Measurements from ENCODE around the gene FOXP1.

Gene FOXP1

GRCh38 chr3:71080517-71081083, 502.9 kb downstream of the FOXP1 start:
- Histone ChIP-seq H3K4me1 (ENCODE audit: insufficient read depth, low read length) (peaks cover 52% of the 10 kb centered on the region), H3K9me3 (ENCODE audit: low read length) (no peaks in the 10 kb centered on the region), H3K27ac (ENCODE audit: low read depth, low read length) (no peak overlapping the region), H3K4me3 (ENCODE audit: low read depth in 1 of 2, low read length in 2 of 2) (no peak overlapping the region), H3K36me3 (ENCODE audit: insufficient read depth, low read length) (no peaks in the 10 kb centered on the region), H3K9ac (ENCODE audit: low read length) (no peak overlapping the region), H3K27me3 (ENCODE audit: control insufficient read depth in 1 of 2, insufficient read depth in 2 of 2, low read length in 2 of 2) (no peaks in the 10 kb centered on the region)

GRCh38 chr3:71078723-71079525, 504.6 kb downstream of the FOXP1 start:
- no peaks in the 10 kb centered on the region for H3K9me3 ChIP-seq (ENCODE audit: low read length)

GRCh38 chr3:71078199-71078598, 505.3 kb downstream of the FOXP1 start:
- Histone ChIP-seq H3K9me3 (ENCODE audit: low read length) (no peaks in the 10 kb centered on the region), H3K36me3 (ENCODE audit: insufficient read depth, low read length) (no peaks in the 10 kb centered on the region), H3K27ac (ENCODE audit: low read depth, low read length) (no peak overlapping the region), H3K27me3 (ENCODE audit: control insufficient read depth in 1 of 2, insufficient read depth in 2 of 2, low read length in 2 of 2) (no peaks in the 10 kb centered on the region), H3K4me3 (ENCODE audit: low read depth in 1 of 2, low read length in 2 of 2) (no peak overlapping the region), H3K9ac (ENCODE audit: low read length) (no peak overlapping the region), H3K4me1 (ENCODE audit: insufficient read depth, low read length) (peaks cover 64% of the 10 kb centered on the region)

More at GRCh38 chr3:71078723-71079525, 504.6 kb downstream of the FOXP1 start:
- Histone ChIP-seq H3K9ac (ENCODE audit: low read length) (no peak overlapping the region), H3K27ac (ENCODE audit: low read depth, low read length) (no peak overlapping the region), H3K36me3 (ENCODE audit: insufficient read depth, low read length) (no peaks in the 10 kb centered on the region), H3K4me3 (ENCODE audit: low read depth in 1 of 2, low read length in 2 of 2) (no peak overlapping the region), H3K4me1 (ENCODE audit: insufficient read depth, low read length) (peaks cover 62% of the 10 kb centered on the region), H3K27me3 (ENCODE audit: control insufficient read depth in 1 of 2, insufficient read depth in 2 of 2, low read length in 2 of 2) (no peaks in the 10 kb centered on the region)

- H3K4me1 ChIP-seq (ENCODE audit: insufficient read depth, low read length): peaks cover 75% of the 10 kb centered on the region
- H3K27ac ChIP-seq (ENCODE audit: low read depth, low read length): peak overlapping the region; percentile 27
- no peaks in the 10 kb centered on the region for H3K36me3 ChIP-seq (ENCODE audit: insufficient read depth, low read length)
- no peaks in the 10 kb centered on the region for H3K27me3 ChIP-seq (ENCODE audit: control insufficient read depth in 1 of 2, insufficient read depth in 2 of 2, low read length in 2 of 2)
- H3K4me3 ChIP-seq (ENCODE audit: low read depth in 1 of 2, low read length in 2 of 2): no peak overlapping the region
- H3K9ac ChIP-seq (ENCODE audit: low read length): no peak overlapping the region
- H3K9me3 ChIP-seq (ENCODE audit: low read length): no peaks in the 10 kb centered on the region
Measured at GRCh38 chr3:71077070-71077469, 506.5 kb downstream of the FOXP1 start.

GRCh38 chr3:71076361-71077002, 507.0 kb downstream of the FOXP1 start:
- Histone ChIP-seq H3K27ac (ENCODE audit: low read depth, low read length) (peak overlapping the region; percentile 14), H3K4me1 (ENCODE audit: insufficient read depth, low read length) (peaks cover 78% of the 10 kb centered on the region), H3K9me3 (ENCODE audit: low read length) (no peaks in the 10 kb centered on the region), H3K36me3 (ENCODE audit: insufficient read depth, low read length) (no peaks in the 10 kb centered on the region), H3K27me3 (ENCODE audit: control insufficient read depth in 1 of 2, insufficient read depth in 2 of 2, low read length in 2 of 2) (no peaks in the 10 kb centered on the region), H3K4me3 (ENCODE audit: low read depth in 1 of 2, low read length in 2 of 2) (no peak overlapping the region), H3K9ac (ENCODE audit: low read length) (no peak overlapping the region)

GRCh38 chr3:71075494-71075893, 508.0 kb downstream of the FOXP1 start:
- H3K4me3 ChIP-seq (ENCODE audit: low read depth in 1 of 2, low read length in 2 of 2): no peak overlapping the region
- no peak overlapping the region for H3K9ac ChIP-seq (ENCODE audit: low read length)
- peaks cover 78% of the 10 kb centered on the region for H3K4me1 ChIP-seq (ENCODE audit: insufficient read depth, low read length)
- H3K9me3 ChIP-seq (ENCODE audit: low read length): no peaks in the 10 kb centered on the region
- no peak overlapping the region for H3K27ac ChIP-seq (ENCODE audit: low read depth, low read length)
- H3K27me3 ChIP-seq (ENCODE audit: control insufficient read depth in 1 of 2, insufficient read depth in 2 of 2, low read length in 2 of 2): no peaks in the 10 kb centered on the region
- H3K36me3 ChIP-seq (ENCODE audit: insufficient read depth, low read length): no peaks in the 10 kb centered on the region

GRCh38 chr3:71074423-71074822, 509.1 kb downstream of the FOXP1 start:
- H3K9me3 ChIP-seq (ENCODE audit: low read length): no peaks in the 10 kb centered on the region
- H3K4me1 ChIP-seq (ENCODE audit: insufficient read depth, low read length): peaks cover 78% of the 10 kb centered on the region
- H3K4me3 ChIP-seq (ENCODE audit: low read depth in 1 of 2, low read length in 2 of 2): no peak overlapping the region
- no peak overlapping the region for H3K9ac ChIP-seq (ENCODE audit: low read length)
- H3K27me3 ChIP-seq (ENCODE audit: control insufficient read depth in 1 of 2, insufficient read depth in 2 of 2, low read length in 2 of 2): no peaks in the 10 kb centered on the region
- no peaks in the 10 kb centered on the region for H3K36me3 ChIP-seq (ENCODE audit: insufficient read depth, low read length)
- H3K27ac ChIP-seq (ENCODE audit: low read depth, low read length): no peak overlapping the region

GRCh38 chr3:71072986-71073385, 510.5 kb downstream of the FOXP1 start:
- no peak overlapping the region for H3K9ac ChIP-seq (ENCODE audit: low read length)
- no peak overlapping the region for H3K4me3 ChIP-seq (ENCODE audit: low read depth in 1 of 2, low read length in 2 of 2)
- no peaks in the 10 kb centered on the region for H3K36me3 ChIP-seq (ENCODE audit: insufficient read depth, low read length)
- peaks cover 81% of the 10 kb centered on the region for H3K4me1 ChIP-seq (ENCODE audit: insufficient read depth, low read length)
- peak overlapping the region; percentile 59 for H3K27ac ChIP-seq (ENCODE audit: low read depth, low read length)
- no peaks in the 10 kb centered on the region for H3K27me3 ChIP-seq (ENCODE audit: control insufficient read depth in 1 of 2, insufficient read depth in 2 of 2, low read length in 2 of 2)
- no peaks in the 10 kb centered on the region for H3K9me3 ChIP-seq (ENCODE audit: low read length)

GRCh38 chr3:71072287-71072686, 511.2 kb downstream of the FOXP1 start:
- Histone ChIP-seq H3K9me3 (ENCODE audit: low read length) (no peaks in the 10 kb centered on the region), H3K9ac (ENCODE audit: low read length) (no peak overlapping the region), H3K4me3 (ENCODE audit: low read depth in 1 of 2, low read length in 2 of 2) (no peak overlapping the region), H3K27ac (ENCODE audit: low read depth, low read length) (peak overlapping the region; percentile 59), H3K27me3 (ENCODE audit: control insufficient read depth in 1 of 2, insufficient read depth in 2 of 2, low read length in 2 of 2) (no peaks in the 10 kb centered on the region), H3K4me1 (ENCODE audit: insufficient read depth, low read length) (peaks cover 78% of the 10 kb centered on the region), H3K36me3 (ENCODE audit: insufficient read depth, low read length) (no peaks in the 10 kb centered on the region)

GRCh38 chr3:71070497-71071463, 512.7 kb downstream of the FOXP1 start:
- Histone ChIP-seq H3K27ac (ENCODE audit: low read depth, low read length) (peak overlapping the region; percentile 62), H3K9me3 (ENCODE audit: low read length) (no peaks in the 10 kb centered on the region), H3K36me3 (ENCODE audit: insufficient read depth, low read length) (no peaks in the 10 kb centered on the region), H3K4me3 (ENCODE audit: low read depth in 1 of 2, low read length in 2 of 2) (peak overlapping the region in 1 of 2 donors; percentile 29), H3K27me3 (ENCODE audit: control insufficient read depth in 1 of 2, insufficient read depth in 2 of 2, low read length in 2 of 2) (no peaks in the 10 kb centered on the region), H3K9ac (ENCODE audit: low read length) (peak overlapping the region; percentile 20), H3K4me1 (ENCODE audit: insufficient read depth, low read length) (peaks cover 84% of the 10 kb centered on the region)

- H3K4me3 ChIP-seq (ENCODE audit: low read depth in 1 of 2, low read length in 2 of 2): peak overlapping the region in 1 of 2 donors; percentile 29
- H3K4me1 ChIP-seq (ENCODE audit: insufficient read depth, low read length): peaks cover 79% of the 10 kb centered on the region
- no peaks in the 10 kb centered on the region for H3K36me3 ChIP-seq (ENCODE audit: insufficient read depth, low read length)
- H3K9ac ChIP-seq (ENCODE audit: low read length): no peak overlapping the region
- H3K27me3 ChIP-seq (ENCODE audit: control insufficient read depth in 1 of 2, insufficient read depth in 2 of 2, low read length in 2 of 2): no peaks in the 10 kb centered on the region
- H3K27ac ChIP-seq (ENCODE audit: low read depth, low read length): peak overlapping the region; percentile 62
- no peaks in the 10 kb centered on the region for H3K9me3 ChIP-seq (ENCODE audit: low read length)
Measured at GRCh38 chr3:71069797-71070196, 513.7 kb downstream of the FOXP1 start.
